NCI-H187 treated with DMSO at 0.1 percent for 48 hours (cell line): ENCODE results near the gene GRAMD2B.
"Not testable (repeated sequence)": the region's sequence is repeated elsewhere in the genome, so short reads cannot be mapped to it uniquely, and the experiment has no call there.

ENCODE experiments used
- DNase-seq: peaks from one replicate; lab custom pipeline; 2025; lab: John Stamatoyannopoulos, UW

Gene GRAMD2B

DNA sequence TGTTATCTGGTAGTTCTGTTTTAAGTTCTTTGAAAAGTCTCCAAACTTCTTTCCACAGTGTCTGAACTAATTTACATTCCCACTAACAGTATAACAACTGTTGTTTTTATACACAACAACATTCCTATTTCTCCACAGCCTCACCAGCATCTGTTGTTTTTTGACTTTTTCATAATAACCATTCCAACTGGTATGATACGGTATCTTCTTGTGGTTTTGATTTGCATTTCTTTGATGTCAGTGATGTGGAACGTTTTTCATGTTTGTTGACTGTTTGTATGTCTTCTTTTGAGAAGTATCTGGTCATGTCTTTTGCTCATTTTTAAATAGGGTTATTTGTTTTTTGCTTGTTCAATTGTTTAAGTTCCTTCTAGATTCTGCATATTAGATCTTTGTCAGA lies 12.6 kb upstream of the GRAMD2B start:
- no peak for DNase-seq

DNA sequence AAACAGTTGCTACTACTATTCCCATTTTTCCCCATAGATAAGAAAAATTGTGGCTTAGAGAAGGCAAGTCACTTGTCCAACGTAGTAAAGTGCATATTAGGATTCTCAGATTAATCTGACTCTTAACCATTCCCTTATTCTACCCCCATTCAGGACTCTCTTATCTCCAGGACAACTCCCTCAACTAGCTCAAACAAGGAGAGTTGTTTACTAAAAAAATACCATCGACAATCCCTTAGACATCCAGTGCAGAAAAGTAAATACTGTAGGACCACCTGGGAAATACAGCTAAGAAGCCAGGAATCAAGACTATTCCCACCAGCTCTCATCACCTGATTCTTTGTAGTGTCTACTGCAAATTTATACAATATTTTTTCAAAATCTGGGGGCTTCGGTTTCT lies 9.4 kb upstream of the GRAMD2B start:
- DNase-seq: no peak

DNA sequence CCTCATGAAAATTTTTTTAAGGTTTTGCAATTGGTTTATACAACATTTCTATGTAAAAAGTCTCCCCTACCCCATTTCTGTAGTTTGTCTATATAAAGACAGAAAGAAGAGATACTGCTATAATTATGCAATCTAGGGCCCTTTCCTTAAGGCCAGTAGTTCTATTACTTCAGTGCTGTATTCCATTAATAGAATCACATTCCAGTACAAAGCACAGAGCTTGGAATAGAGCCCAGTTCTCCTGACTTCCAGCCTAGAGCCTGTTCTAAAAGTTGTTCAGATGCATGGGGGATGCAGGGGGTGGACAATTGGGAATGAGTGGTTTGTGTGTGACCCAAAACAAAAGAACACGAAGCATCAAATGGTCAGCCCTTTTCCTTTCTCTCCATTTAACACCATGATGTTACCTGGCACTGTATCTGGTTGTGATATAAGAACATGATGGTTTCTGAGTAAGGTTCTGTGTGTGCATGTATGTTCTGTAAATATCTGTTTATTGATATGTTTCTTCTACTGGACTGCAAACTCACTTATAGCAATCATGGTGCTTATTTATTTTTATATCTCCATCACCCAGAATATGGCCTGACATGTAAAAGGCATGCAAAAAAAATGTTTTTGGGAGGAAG lies 8.2 kb upstream of the GRAMD2B start:
- DNase-seq: no peak

DNA sequence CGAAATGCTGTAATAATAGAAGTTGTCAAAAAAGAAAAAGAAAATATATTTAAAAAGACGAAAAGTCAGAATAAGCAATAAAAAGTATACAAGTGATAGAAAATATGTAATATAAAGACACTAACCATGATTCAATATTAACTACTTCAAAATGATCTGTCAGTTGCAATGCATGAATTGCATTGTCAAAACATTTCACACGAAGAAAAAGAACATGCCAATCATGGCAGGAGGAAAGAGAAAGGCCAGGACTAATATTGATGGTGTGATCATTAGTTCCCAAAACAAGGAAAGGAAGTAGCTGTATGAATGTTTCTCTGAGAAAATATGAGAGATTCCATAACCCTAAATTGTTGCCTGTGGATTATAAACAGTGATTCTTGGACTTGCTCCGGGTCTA lies 7.4 kb upstream of the GRAMD2B start:
- DNase-seq: no peak

DNA sequence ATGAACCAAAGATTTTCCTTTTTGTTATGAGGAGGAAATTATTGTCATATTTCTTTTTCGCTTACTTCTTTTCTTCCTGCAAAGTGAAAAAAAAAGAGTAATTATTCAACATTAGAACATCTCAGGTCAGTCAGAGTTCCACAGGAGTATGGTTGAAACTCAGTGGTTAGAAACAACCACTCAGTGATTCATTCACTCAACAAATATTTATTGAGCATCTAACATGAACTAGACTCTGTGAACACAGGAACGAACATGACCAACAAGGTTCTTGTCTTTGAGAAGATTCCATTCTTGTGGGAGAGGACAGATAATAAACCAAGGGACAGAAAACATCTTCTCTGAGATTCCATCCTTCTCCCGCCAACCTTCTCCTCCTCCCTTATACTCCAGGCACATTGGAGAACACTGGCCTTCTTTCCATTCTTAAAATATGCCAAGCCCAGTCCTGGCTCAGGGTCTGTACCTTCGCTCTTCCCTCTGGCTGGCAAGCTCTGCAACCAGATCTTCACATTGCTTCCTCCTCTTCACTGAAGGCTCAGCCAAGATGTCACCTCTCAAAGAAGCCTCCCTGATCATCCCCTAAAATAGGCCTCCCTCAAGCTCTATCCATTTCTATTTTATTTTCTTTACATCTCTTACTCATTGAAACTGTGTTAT lies 6.8 kb upstream of the GRAMD2B start:
- DNase-seq: no peak

DNA sequence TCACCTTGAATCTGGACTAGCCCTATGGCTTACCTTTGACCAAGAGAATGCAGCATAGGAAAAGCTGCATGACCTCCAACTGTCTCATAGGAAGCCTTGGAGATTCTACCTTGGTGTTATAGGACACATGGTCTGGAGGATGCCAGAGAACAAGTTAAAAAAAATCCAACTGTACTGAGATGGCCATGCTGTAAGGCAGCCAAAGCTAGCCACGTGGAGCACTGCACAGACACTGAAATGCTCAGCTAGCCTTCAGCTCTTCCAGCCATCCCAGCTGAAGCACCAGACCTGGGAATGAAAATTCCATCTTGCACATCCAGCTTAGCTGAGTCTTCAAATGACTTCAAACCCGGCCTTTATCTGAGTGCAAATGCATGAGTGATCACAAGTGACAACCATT lies 6.0 kb upstream of the GRAMD2B start:
- DNase-seq: no peak

DNA sequence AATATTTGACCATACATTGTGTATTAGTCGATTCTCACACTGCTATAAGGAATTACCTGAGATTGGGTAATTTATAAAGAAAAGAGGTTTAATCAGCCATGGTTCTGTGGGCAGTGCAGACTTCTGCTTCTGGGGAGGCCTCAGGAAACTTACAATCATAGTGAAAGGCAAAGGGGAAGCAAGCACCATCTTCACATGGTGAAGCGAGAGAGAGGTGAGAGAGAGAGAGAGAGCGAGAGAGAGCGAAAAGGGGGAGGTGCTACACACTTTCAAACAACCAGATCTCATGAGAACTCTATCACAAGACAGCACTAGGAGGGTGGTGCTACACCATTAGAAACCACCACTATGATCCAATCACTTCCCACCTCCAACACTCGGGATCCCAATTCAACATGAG lies 4.1 kb upstream of the GRAMD2B start:
- DNase-seq: no peak

DNA sequence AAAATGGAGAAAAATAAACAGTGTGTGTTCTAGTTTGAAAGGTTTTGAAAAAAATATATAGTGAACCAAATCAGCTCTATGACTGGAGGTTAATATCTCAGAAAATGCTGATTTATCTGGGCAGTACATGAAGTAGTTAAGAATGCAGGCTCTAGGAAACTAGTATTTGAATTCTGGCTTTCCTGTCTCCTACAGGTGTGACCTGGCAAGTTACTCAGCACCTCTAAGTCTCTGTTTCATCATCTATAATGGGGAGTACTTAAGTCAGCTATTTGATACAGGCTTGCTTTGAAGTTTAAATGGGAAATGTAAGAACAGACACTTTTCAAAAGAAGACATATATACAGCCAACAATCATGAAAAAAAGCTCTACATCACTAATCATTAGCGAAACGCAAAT lies 5.2 kb downstream of the GRAMD2B start:
- DNase-seq: no peak

DNA sequence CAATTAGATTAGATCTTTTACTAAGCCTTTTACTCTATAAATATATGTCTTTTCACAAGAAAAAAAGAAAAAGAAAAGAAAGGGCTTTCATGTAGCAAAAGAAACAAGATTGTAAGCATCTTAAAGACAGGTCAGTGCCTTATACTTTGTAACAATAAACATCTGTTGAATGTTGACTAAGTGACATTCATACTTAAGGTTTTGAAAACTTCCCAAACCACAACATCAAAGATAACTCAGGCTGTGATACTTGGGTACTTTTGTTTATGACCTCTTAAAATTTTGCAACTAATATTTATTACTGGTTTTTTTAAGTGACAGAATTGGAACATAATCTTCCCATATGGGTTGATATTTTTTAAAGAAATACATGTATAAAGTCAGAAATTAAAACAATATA lies 7.4 kb downstream of the GRAMD2B start:
- no peak for DNase-seq

DNA sequence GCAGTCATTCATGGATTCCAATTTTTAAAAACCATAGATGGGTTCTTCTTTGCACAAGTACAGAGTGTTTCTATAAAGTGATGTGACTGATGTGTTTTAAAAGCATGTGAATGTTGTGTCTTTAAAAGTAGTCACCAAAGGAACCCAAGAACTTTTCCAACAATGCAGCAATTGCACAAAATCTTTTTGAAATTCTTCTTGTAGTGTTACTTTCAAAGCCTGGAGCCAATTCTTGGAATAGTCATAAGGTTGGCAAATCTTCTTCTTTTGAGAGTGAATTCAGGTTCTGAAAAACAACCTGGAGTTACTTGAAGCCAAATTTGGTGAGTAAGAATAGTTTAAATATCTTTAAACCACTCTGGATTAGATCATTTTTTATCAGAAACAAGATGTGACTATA lies 10.5 kb downstream of the GRAMD2B start:
- no peak for DNase-seq

DNA sequence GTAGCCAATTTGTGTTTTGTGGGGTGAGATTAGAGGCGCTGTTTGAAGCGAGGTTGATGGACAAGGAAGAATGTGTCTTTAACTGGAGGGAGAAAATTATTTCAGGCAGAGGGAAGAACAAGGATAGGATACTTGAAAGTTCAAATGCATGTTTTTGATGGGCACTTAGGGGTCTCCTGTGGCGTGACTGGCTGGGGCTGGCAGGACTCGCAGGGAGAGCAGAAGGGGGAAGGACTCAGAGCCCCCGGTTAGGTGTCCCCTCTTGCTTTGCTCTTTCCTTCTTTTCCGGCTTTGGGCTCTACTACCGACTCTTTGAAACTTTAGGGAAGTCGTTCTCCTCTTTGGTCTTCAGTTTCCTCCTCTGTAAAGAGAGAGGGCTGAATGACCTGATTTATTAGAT lies 12.1 kb downstream of the GRAMD2B start:
- no peak for DNase-seq

DNA sequence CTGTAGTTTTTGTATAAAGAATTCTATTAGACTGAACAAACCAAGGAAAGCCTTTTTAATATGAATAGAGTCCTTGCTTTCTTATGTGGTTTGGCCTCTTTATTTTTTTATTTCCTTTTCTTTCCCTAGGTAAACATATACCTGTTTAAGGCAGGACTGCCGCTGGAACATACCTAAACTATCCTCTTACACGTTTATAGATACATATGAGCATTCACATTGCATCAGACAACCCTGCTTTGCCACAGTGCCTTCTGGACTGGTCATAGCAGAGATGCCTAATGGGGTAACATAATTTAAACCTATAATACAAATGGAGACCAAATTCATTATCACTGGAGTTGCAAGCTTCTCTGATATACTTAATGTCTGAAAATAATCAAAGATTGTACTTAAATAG lies 12.5 kb downstream of the GRAMD2B start:
- no peak for DNase-seq

DNA sequence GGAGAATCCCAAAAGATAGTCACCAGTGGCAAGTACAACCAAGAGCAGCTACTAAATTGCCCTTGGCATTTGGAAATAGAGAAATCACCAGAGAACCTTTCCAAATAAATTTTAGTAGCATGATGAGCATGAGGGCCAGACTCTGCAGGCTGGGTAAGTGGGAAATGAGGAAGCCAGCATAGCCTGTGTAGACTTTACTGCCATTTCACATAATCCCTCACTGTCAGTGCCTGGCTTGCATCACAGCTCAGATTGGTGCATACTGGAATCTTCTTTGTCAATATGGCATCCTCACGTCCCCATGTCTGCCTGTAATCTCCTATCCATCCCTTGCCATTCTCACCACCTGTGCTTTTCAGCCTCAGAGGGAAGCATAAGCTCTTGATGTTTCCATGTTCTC lies 14.5 kb downstream of the GRAMD2B start:
- no peak for DNase-seq

DNA sequence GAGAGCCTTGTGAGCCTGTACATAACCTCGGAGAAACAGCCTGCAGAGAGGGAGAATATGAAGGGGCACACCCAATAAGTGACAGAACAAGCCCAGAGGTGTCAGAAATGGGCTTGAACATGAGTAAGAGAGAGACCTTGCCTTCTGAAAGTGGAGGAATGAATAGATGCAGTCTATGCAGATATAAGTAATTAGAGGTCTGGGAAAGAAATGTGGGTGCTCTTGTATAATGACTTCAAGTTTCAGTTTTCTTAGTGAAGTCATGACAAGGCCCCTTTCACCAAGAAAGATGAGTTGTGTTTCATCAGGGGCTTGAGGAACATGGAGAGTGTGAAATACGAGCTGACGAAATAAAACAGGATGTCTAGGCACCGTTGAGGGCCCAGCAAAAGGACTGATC lies 15.1 kb downstream of the GRAMD2B start:
- no peak for DNase-seq

DNA sequence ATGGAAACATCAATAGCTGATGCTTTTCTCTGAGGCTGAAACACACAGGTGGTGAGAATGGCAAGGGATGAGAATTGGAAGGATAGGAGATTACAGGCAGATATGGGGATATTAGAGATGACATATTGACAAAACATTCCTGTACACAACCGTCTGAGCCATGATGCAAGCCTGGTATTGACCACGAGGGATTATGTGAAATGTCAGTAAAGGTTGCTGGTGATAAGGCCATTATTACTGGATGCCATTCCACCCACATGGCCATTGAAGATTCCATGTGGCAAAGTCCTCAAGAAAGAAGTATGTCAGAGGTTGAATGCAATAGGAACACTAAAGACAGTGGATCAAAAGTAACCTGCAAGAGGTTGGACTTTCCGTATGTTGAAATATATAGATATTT lies 15.7 kb downstream of the GRAMD2B start:
- DNase-seq: no peak

DNA sequence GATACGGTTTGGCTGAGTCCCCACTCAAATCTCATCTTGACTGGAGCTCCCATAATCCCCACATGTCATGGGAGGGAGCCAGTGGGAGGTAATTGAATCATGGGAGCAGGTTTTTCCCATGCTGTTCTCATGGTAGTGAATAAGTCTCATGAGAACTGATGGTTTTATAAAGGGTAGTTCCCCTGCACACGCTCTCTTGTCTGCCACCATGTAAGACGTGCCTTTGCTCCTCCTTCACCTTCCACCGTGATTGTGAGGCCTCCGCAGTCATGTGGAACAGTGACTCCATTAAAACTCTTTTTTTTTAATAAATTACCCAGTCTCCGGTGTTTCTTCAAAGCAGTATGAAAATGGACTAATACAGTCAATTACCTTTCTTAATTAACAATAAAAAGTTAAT lies 16.5 kb downstream of the GRAMD2B start:
- DNase-seq: not testable (repeated sequence)

DNA sequence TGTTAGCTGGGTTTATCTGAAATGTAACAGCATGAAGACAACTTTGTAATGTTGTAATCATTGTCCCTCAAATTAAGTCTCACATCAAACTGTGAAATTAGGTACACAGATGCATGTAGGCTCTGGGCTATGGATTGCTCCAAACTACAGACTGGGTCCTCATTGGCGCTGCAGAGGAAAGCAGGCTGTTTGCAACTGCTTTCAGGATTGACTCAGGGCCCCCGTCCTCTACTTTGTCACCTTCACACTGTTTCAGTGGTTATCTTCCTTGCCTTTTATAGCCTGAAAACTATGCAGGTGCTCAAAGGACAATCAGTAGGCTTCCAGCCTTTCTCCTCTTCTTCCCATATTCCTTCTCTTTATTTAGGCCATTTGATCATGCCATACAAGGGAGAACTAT lies 18.0 kb downstream of the GRAMD2B start:
- no peak for DNase-seq

DNA sequence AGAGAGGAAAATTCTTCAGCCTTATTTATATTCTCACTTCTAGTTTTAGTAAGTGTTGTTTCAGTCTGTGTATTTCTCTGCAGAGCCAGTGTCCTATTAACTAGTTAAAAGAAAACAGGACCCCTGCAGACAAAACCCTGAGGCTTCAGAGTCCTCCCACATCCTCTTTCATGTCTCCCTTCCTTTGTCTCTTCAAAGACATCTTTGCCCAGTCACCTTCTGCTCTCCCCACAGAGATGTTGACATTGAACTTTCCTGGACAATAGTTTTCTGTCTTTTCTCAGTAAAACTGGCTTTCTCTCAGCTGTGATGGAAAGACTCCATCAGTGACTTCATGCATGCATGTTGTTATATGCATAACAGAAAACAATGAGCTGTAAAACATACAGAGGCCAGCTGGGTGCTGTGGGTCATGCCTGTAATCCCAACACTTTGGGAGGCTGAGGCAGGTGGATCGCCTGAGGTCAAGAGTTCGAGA lies 20.2 kb downstream of the GRAMD2B start:
- no peak for DNase-seq

DNA sequence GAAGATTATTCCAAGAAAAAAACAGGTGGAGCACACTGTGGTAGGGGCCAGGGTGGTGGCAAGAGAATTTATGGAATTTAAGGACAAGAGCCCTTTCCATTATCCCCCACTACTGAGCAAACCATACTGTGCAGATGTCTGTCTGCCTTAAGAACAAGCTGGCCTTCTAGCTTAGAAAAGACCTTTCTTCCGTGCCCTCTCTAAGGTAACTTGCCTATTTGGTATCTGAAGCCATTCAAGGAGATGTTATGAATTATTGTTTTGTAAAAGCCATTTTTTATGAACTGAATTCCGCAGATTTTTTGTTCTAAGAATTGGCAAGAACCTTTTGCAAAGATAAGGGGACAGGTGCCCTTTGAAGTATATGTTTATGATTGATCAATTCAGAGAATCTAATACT lies 20.9 kb downstream of the GRAMD2B start:
- DNase-seq: no peak

DNA sequence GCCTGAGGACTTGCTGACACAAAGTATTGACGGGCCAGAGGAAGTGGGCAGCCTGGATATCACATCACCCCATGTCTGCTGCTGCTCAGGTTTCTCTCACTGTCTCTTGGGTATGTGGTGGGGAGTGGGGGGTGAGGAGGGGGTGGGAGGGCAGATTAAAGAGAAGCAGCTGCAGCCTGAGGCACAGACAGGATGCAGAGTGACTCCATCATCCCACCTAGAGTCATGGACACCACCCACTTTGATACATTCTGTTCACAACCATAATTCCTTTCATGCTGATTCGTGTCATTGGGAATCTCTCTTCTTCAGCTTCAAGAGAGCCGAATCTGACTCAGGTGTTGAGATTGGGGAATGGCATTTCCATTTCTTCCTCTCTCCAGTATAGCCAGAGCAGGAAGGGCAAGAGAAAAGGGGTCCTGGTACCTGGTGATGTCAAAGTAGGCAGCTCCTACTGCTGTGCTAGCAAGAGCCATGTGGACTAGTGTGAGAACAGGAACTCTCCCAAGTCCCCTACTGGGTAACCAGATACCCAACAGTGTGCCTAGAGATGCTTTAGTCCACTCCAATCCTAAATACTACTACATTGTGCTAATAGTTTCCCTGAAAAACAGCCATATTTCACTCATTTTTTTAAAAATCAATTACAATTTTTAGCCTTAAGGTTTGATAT lies 22.4 kb downstream of the GRAMD2B start:
- no peak for DNase-seq

DNA sequence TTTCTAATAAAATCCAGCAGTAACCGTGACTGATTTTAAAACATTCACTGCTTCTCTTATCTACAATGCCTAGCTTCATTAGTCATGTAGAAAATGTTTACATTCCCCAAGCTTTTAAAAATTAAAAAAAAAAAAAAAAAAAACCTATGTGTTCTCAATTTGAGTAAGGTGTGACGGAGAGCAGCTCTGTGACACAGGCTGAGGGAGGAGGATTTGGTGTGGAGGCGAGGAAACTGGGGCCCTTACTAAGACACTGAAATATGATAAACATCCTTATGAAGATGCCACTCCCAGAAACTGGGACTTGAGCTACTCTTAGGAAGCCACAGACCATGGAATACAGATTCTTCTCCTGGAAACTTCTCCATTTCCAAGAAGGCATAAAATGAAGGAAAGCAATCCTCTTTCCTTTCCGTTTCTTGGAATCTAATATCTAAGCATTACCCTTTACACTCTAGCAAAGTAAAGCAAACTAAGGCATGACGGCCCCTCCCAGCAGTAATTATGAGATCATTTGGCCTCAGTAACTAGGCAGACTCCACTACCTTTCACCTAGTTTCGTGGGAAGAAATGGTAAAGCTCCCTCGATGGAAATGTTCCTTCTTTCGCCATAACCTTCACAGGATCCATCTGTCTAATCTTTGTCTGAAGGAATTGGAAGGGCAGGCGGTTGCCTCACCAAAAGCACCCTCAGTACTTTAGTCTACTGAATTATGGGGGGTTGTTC lies 23.5 kb downstream of the GRAMD2B start:
- no peak for DNase-seq

DNA sequence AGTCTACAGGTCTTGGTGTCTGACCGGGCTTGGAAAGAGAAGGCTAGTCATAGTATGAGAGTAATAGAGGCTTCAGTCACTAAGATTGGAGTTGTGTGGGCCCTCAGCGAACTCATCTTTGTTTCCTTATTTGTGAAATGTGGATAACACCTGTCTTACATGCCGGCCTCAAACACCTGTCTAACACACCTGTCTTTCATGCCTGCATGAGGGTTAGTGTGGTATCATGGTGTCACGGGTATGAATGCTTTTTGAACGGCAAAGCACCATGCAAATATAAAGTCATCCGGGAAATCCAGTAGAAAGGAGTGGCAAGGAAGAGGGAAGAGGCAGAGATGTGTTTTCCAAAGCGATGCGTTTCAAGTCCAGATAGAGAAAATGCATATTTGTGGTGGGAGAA lies 25.5 kb downstream of the GRAMD2B start:
- DNase-seq: peak; percentile 27

DNA sequence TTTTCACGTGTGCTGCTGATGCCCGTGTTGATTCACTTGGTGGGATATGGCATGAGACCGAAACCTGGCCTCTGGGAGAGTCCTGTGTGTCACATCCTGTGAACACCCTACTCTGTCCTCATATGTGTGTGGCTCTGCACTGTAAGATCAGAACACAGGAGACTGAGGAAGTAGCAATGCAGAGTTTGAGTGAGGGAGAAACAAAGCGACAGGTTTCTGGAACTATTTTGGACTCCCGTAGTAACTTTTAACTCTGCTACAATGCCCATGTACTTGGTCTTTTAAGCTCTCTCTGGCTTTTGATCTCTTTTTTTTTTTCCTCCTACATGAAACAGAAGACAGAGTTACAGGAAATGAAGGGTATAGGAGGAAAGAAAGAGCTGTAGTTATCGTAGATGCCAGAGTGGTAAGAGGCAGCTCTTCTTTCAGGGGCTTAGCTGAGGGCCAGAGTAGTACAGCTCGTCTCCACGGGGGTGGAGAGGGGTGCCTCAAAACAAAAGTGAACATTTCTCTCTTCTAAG lies 26.6 kb downstream of the GRAMD2B start:
- DNase-seq: no peak
